Activated CD4-positive, alpha-beta T cell treated with anti-CD3 and anti-CD28 coated beads, Interleukin-2, amount 50 U/mL, for 1 hour (primary cell): ENCODE results near the gene MSANTD1.

Experiments
- DNase-seq: peaks from one replicate; pipeline ENCODE4 v3.0.0-alpha.2; 2020

MSANTD1 gene

DNA sequence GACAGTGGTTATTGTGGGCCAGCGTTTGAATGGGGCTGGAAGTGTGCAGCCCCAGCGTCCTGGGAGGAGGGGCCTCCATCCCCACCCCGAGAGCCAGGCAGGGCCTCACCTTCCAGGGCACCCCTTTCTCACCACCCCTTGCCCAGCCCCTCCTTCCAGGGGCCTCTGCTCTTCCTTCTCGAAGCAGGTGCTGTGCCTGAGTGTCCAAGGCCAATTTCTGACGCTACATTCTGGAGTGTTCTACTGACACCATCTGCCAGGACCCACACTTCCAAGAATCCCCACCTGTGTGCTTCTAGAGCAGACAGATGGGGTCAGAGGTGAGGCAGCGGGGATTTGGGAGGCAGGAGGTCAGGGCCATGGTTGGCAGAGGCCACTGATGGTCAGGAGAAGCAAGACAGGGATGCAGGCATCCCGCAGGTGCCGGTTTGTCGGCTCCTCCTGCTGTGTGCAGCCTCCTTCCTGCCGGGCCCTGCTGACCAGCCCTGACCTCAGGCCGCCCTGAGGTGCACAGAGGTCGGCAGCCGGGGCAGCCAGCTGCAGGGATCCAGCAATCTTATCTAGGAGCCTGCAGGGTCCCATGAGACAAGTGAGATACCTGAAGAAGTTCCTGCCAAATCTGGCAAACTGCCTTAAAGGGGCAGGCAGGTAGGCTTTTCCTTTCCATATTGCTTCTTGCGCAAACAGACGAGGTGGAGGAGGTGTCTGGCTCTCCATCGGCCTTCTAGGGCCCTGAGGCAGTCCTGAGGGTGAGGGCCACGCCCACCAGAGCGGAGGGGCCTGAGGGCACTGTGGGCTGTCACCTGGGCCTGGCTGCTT is 18.8 kb downstream of the MSANTD1 start:
- no peak for DNase-seq

DNA sequence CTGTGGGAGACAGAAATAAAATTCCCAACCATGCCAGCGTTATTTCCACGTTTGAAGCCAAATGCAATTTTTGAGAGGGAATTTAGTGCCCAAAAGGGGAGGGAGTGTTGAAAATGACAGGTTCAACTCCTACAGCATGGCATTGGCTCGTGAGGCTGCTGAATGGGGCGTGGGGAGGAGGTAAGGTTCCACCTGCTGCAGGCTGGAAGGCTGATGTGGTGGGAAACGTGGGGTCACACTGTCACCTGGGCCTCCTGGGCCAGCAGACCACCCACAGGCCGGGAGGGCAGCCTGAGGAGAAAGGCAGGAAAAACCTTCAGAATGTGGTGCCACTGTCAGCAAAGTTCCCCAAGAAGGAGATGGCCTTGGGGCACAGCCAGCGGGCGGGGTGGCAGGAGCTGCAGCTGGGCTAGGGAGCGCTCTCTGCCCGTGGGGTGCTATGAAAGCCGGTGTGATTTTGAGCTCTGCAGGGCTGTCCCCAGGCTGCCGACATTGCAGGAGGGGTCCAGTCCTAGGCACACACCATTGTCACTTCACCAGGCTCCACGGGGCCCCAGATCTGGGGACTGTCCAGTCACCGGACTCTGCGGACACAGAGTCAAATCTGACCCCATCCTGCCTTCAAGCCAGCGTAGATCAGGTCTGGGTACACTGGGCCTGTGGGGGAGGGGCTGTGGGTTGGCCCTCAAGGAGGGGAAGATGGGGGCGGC is 19.6 kb downstream of the MSANTD1 start:
- no peak for DNase-seq

DNA sequence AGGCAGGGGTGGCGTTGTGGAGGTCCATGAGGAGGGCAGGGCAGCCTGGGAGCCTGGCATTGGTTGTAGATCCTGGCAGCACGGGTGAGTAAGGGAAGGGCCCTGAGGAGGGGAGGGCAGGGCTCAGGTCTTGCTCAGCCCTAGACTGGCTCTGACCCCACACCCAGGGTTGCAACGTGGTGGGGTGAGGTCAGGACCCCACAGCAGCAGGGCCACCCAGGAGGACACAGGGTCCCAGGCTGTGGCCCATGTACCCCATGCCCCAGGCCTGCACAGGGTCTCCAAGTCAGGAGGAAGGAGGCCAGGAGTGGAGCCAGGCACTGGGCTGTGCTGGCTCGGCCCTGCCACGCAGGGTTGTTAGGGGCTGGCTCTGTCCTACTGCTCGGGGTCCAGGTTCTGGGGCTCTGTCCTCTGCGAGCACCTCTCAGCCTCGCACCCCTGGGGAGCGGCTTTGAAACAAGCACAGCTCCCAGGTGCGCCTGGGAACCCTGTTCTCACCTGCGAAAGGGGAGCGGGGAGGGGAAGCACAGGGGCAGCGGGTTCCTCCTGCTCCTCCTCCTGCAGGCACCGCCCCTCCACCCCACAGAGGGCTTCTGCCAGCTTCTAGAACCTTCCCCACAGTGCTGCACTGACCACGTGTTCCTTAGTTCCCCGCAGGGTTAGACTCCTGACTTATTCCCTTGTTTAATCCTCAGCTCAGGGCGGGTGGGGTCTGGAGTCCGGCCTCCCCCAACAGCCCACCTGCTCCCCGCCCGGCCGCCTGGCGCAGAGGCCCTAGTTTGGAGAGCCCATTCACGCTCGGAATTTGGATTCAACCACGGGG is 20.4 kb downstream of the MSANTD1 start:
- DNase-seq = no peak

DNA sequence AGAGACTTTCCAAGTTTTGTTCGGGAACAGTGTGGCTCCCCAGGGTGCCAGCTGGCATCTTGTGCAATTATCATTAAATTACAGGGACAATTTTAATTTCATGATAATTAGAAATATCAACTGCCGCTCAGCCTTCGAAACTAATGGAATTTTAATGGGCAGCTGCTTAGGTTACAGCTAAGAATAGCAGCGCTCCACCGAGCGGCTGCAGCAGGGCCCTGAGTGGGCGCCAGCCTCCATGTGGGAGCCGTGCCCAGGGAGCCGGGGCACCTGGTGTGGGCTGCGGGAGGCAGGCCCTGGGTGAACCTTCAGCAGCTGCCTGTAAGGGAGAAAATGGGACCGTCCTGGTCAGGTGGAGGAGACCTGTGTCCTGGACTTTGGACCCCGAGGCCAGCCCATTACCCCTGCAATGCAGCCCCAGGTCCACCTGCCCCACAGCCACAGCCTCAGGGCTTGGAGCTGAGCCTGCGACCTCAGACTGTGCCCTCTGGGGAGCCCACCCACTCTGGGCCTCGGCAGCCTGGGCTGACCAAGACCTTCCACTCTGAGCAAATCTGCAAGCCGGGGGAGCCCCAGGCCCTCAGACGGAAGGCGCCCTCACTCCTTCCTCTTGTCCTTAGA is 21.1 kb downstream of the MSANTD1 start:
- no peak for DNase-seq

- no peak for DNase-seq
These were observed 22.2 kb downstream of the MSANTD1 start for GRCh38 chr4:3271131-3271530.

DNA sequence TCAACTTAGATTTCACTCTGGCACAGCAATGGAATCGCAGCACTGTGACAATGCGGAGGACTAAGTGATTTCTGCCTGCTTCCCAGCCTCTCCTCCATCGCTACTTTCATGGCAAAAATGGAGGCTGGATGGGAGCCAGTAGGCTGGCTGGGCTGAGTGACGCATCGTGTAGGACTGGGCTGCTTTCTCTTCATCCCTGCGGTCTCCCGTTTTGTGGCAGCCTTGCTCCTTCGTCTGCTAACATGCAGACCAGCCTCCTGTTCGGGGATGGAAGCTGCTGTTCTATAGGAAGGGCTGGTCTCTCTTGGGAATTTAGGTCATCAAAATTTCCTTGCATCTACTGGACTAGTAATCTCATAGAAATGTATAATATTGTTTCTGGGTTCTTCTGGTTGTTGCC is 28.0 kb downstream of the MSANTD1 start:
- DNase-seq = no peak

DNA sequence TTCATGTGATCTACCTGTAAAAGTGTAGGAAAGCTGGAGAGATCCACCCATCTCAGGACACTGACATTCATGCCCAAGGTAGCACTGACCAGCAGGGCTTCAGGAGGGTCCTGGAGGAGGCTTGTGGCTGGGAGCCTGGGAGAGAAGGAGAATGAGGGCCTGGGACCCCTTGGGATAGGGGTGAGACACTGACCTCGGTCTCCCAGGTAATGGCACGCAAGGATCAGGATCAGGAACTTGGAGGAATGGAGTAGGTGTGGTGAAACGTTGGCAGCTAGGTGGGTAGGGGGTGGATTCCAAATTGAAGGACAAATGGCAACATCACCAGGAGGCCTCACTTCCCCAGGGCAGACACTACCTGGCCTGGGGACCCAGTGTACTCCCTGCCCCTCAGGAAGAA is 31.5 kb downstream of the MSANTD1 start:
- no peak for DNase-seq

DNA sequence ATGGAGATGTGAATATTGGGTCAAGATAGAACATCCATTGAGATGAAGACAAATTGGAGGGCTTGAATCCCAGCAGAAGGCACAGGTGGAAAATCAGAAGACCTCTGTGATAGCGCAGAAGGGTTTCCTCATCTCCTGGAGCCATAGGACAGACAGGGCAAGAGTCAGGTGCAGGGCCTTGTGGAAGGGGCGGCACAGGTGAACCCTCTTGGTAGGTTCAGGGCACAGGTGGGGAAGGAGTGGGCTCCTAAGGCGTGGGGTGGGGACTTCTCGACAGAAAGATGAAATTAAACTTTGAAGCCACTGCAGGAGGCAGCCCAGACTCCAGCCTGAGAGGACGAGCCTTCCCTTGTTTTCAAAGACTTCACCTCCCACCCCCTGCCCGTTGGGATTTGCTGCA is 34.5 kb downstream of the MSANTD1 start:
- DNase-seq = no peak

GRCh38 chr4:3283916-3284315 is 35.0 kb downstream of the MSANTD1 start:
- DNase-seq = no peak

- DNase-seq = no peak
These were observed 36.0 kb downstream of the MSANTD1 start for GRCh38 chr4:3284734-3285557.

- DNase-seq = no peak
These were observed 36.8 kb downstream of the MSANTD1 start for GRCh38 chr4:3285558-3286334.

- DNase-seq = no peak
These were observed 37.6 kb downstream of the MSANTD1 start for GRCh38 chr4:3286335-3287175.

DNA sequence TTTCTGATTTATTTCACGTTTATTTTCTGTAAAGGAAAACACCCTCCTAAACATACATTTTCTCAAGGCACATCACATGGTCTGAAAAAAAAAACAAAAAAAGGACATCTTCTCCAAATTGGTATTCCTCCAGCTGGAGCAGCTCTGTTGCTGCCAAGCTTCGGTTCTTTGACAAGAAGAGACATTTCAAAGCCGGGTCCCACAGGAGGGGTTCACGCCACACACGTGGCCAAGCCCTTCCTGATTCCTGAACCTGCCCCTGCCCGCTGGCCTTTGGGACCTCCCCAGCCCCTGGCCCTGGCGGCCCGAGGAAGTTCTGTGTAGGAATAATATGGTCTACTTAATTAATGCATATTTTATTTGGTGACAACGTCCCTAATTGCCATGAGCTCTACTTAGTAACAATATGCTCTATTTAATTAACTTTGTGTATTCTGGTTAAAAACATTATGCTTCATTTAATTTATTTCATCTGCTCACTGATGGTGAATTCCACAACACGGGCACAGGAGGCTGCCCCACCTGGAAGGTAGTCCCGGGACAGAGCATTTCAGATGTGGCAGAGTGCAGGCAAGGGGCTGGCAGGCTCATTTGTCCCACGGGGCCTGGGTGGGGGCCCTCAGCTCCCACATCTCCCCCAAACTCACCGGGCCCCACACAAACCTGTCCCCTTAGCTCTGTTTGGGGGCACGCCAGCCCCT is 38.5 kb downstream of the MSANTD1 start:
- DNase-seq = no peak

- no peak for DNase-seq
These were observed 39.1 kb downstream of the MSANTD1 start for GRCh38 chr4:3287972-3288570.

DNA sequence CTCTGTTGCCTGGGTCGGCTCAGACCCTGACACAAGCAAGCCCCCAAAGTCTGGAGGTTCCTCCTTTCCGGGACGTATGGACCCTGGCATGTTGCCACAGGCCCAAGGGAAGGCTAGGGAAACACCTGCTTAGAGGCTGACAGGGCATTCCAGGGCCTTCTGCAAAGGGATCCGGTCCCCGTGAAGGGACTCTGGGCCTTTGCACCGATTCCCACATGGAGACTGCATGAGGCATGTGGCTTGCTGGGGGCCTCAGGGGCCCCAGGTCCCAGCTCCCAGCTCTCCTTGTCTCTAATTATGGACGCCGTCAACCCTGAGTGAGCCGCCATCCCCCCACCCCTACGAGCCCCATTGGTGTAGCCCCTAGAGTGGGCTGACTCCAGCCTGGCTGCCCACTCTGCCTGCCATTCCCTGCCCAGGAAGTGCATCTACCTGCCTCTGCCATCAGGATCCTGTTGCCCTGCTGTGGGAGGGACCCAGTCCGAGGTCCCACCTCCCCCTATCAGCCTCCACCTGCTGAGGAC is 39.7 kb downstream of the MSANTD1 start:
- DNase-seq = no peak

GRCh38 chr4:3290476-3290875 is 41.5 kb downstream of the MSANTD1 start:
- DNase-seq = no peak

DNA sequence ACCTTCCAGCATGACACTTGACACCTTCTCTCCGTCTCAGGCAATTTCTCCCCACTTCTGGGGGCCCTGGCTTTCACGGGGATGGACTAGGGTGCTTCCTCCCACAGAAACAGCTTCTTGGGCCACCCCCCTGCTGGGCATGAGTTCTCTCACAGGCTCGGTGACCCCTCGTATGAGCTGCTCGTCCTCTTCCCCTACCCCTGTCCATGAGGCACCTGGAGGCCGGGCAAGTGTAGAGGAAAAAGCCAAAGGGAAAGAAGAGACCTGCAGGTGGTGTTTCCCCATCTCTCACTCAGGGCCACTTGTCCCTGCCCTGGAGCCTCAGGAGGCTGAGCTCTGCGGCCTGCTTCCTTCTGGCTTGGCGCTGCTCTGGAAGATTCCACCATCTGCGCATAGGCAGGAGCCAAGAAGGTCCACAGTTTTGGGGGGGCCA is 41.9 kb downstream of the MSANTD1 start:
- DNase-seq = no peak

- no peak for DNase-seq
These were observed 42.5 kb downstream of the MSANTD1 start for GRCh38 chr4:3291411-3291968.
